KG1 (cell line): ENCODE results near the gene TAF5L.
"Not testable (repeated sequence)": the region's sequence is repeated elsewhere in the genome, so short reads cannot be mapped to it uniquely, and the experiment has no call there.

Experiments used
- DNase-seq: peaks from one replicate; lab custom pipeline; 2025; lab: John Stamatoyannopoulos, UW

Gene TAF5L

GRCh38 chr1:229642376-229642775 lies 16.5 kb upstream of the TAF5L start:
- no peak for DNase-seq

DNA sequence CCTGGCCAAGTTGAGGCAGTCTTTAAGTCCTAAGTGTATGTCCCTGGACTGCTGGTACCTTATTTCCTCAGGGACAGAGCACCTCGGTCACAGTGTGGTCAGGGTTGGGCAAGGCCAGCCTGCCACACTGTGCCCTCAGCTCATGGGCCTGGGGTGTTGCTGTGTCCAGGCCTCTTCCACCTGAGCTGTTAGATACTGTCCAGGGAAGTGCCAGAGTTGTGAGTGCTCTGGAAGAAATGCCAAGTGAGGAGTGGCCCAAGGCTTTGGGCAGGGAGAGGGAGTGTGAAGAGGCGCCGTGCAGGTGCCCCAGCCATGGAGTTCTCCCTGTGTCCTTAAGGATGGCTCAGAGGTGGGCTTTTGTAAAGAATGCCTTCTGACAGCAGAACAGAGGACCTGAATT lies 15.4 kb upstream of the TAF5L start:
- DNase-seq: no peak

GRCh38 chr1:229640455-229640854 lies 14.5 kb upstream of the TAF5L start:
- DNase-seq: no peak

GRCh38 chr1:229637746-229638145 lies 11.8 kb upstream of the TAF5L start:
- no peak for DNase-seq

DNA sequence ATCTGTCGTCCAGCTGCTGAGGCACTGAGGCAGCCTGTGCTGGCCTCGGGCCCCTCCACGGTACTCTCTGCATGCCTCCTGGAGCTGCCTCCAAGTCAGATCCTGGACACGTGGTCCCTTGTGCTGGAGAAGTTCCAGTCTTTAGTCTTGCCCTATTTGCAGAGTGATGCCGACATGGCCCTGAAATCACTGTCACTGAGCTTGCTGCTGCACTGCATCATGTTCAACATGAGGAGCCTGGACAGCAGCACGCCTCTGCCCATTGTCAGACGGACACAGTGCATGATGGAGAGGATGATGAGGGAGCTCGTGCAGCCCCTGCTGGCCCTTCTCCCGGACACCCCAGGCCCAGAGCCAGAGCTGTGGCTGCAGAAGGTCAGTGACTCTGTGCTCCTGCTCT lies 10.1 kb upstream of the TAF5L start:
- DNase-seq: no peak

DNA sequence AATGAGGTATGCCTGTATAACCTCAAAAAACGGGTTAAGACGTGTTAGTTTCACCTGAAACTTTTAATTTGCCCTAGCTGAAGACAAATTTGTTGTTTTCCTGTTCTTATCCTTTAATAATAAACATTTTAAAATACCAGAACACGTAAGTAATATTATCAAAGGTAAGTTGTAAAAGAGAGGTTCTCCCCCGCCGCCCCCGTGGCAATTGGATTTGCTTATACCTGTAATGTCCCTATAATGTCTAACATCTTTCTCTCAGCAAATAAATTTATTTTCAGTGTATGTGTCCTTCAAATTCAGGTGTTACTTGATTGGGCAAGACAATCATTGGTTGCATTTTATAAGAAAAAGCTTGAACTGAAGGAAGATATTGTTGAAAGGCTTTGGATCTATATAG lies 6.0 kb upstream of the TAF5L start:
- no peak for DNase-seq

GRCh38 chr1:229631148-229631547 lies 5.2 kb upstream of the TAF5L start:
- DNase-seq: no peak

- DNase-seq: no peak
These were observed 3.3 kb upstream of the TAF5L start for GRCh38 chr1:229629261-229629660.

DNA sequence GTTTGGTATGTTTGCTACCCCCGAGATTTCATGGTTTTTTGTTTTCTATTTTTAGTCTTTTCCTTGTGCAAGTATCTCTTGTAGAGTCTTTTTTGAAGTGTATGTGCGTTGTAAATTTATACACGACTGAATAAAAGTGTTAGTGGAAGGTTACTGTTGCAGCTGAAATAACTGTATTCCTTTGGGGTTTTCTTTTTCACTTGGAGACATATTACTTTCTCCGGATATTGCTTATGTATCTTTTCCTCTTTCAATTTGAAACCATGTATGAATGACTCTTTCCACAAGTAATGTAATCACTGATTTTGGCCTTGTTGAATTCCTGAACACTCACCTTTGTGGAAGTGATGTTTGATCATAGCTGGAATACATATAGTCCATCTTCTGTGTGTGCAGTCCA lies 1.1 kb upstream of the TAF5L start:
- no peak for DNase-seq

- peak; percentile 6 for DNase-seq
These were observed 629 bp downstream of the TAF5L start for GRCh38 chr1:229625071-229625914.

DNA sequence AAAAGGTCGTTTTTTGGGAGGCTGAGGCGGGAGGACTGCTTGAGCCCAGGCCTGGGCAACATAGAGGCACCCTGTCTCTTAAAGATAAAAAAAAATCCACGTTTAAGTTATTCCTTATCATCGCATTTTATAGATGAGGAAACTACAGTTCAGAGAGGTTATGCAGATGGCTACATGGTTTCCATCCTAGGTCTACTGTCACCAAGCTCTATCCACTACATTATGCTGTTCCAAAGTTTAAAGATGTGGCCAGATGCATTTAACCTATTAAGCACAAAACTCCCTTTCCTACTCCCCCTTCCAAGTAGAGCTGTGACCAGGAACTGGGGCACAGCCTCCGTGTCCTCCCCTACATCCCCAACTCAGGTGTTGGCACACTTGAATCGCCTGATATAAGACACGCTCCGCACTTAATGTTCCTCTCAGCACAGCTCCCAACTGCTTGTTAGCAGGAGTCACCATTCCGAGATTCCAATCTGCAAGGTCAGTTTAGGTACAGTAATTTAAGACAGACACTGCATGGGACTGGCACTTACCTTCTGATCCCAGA lies 1.3 kb downstream of the TAF5L start:
- DNase-seq: no peak

DNA sequence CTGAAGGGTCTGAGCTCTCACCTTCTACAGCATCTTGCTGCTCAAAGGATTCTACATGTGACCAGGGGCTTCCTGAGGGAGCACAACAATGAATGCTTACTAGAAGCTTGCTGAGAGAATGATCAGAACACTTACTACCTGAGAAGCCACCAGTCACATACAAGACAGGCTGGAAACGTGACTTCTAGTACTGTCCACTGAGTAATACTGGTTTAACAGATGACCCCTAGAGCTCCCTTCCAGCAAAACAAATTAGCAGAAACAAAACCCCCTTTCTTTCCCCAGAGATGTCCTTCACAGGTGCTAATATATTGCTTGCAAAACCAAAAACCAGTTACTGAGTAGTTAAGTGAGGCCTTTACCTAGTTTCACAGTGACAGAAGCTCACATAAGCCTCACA lies 2.1 kb downstream of the TAF5L start:
- DNase-seq: no peak

GRCh38 chr1:229623225-229623624 lies 2.7 kb downstream of the TAF5L start:
- no peak for DNase-seq

- DNase-seq: not testable (repeated sequence)
These were observed 3.2 kb downstream of the TAF5L start for GRCh38 chr1:229622641-229623120.

DNA sequence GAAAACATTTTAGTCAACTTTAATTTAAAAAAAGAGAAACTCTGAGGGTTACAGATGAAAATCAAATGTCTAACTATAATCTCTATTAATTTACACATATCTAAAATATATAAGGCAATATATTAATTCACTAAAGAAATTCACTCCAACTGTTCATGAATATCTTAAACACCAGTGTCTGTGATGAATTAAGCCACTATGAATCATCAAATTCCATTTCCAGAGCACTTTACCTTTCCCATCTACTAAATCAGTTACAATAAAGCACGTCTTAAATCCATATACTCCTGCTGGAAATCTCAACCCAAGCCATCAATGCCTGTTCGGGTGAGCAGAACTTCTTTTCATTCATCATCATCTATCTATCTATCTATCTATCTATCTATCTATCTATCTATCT lies 4.3 kb downstream of the TAF5L start:
- no peak for DNase-seq

- no peak for DNase-seq
These were observed 5.0 kb downstream of the TAF5L start for GRCh38 chr1:229620876-229621275.

GRCh38 chr1:229619614-229620013 lies 6.3 kb downstream of the TAF5L start:
- no peak for DNase-seq

GRCh38 chr1:229619002-229619401 lies 6.9 kb downstream of the TAF5L start:
- no peak for DNase-seq

GRCh38 chr1:229617351-229618100 lies 8.4 kb downstream of the TAF5L start:
- DNase-seq: no peak

DNA sequence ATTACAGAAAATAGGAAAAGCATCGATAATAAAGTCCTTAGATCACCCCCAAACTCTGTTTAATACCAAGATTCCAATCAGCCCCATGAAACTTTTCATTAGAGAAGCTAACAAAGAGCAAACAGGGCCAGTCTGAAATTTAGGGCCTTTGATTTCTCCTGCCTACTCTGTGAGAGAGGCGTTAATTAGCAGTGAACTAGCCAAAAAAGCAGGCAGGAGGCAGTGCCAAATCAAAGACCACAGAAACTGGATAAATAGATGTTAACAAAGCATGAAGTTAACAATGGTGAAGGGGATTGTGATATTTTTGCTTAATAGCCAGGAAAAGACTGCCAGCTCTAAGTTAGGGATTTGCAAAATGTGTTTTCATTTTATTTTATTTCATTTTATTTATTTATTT lies 11.2 kb downstream of the TAF5L start:
- DNase-seq: no peak

GRCh38 chr1:229613938-229614337 lies 12.0 kb downstream of the TAF5L start:
- no peak for DNase-seq

DNA sequence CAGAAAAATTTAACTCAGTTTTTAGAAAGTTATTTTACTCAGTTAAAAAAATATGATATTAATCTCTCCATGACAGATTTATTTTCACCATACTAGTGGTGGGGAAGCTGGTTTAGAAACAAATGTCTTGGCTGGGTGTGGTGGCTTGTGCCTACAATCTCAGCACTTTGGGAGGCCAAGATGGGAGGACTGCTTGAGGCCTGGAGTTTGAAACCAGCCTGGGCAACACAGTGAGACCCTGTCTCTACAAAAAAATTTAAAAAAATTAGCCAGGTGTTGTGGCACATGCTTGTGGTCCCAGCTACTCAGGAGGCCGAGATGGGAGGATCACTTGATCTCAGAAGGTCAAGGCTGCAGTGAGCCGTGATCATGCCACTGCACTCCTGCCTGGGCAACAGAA lies 17.3 kb downstream of the TAF5L start:
- no peak for DNase-seq

- no peak for DNase-seq
These were observed 18.6 kb downstream of the TAF5L start for GRCh38 chr1:229607370-229607769.
